Uterus (tissue), 2 donors: ENCODE measurements around the gene BGN.

Experiments used
- CTCF ChIP-seq, 4 experiments: fragments of 200-600 bp in 2 of 4; fragments of 450-650 bp in 2 of 4; sonication (generic) in 2 of 4; IDR thresholded peaks; one replicate each; pipeline ENCODE4 v1.5.1; 2016 to 2019; ENCODE audit warnings: antibody characterized with exemption in 4 of 4, mild to moderate bottlenecking in 2 of 4, moderate library complexity in 1 of 4
- POLR2A ChIP-seq, 2 donors: fragments of 450-650 bp; IDR thresholded peaks; one replicate each; pipeline ENCODE4 v1.6.1; 2016; ENCODE audit warnings: antibody characterized with exemption in 2 of 2, mild to moderate bottlenecking in 1 of 2, moderate library complexity in 1 of 2

DNA sequence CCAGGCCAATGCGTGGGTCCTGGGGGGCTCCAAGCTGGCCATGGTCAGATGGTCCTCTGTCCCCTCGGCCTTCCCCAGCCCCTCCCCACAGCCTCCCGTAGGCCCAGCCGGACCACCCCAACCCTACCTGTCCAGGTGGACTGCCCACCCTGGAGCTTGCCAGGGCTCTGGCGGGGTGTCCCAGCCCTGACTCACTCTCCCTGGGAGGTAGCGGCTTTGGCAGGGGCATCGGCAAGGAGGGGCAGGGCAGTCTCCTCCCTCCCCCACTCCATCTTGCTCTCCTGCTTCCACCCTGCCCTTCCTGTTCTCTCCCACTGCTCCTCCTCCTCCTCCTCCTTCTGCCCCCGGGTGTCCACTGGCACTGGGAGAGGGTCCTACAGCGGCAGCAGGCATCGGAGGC is 7.4 kb downstream of the BGN start:
- TF ChIP-seq CTCF (IDR thresholded peaks at IDR 0.05) (no peak), POLR2A (IDR thresholded peaks at IDR 0.05) (no peak)
